GM21576 (cell line): Measurements from ENCODE around the gene DYSF.
"Not testable (repeated sequence)": the region's sequence is repeated elsewhere in the genome, so short reads cannot be mapped to it uniquely, and the experiment has no call there.

Experiments used
- ATAC-seq: cut with Tn5 transposase; IDR thresholded peaks from one replicate; pipeline ENCODE4 v1.9.1; 2021; ENCODE audit warnings: mild to moderate bottlenecking, moderate library complexity; ENCODE audit not compliant: unreplicated experiment

Gene DYSF

GRCh38 chr2:71633086-71633485 lies 179.7 kb downstream of the DYSF start:
- ATAC-seq: no peak

GRCh38 chr2:71634567-71634966 lies 181.2 kb downstream of the DYSF start:
- no peak for ATAC-seq

- no peak for ATAC-seq
Measured at GRCh38 chr2:71635798-71636197, 182.4 kb downstream of the DYSF start.

- no peak for ATAC-seq
Measured at GRCh38 chr2:71637168-71637567, 183.8 kb downstream of the DYSF start.

GRCh38 chr2:71637736-71638135 lies 184.4 kb downstream of the DYSF start:
- ATAC-seq: no peak

- no peak for ATAC-seq
Measured at GRCh38 chr2:71639735-71640134, 186.4 kb downstream of the DYSF start.

- ATAC-seq: no peak
Measured at GRCh38 chr2:71640489-71640888, 187.1 kb downstream of the DYSF start.

GRCh38 chr2:71643674-71644357 lies 190.5 kb downstream of the DYSF start:
- ATAC-seq: no peak

GRCh38 chr2:71646028-71646427 lies 192.7 kb downstream of the DYSF start:
- no peak for ATAC-seq

GRCh38 chr2:71647356-71647755 lies 194.0 kb downstream of the DYSF start:
- ATAC-seq: no peak

GRCh38 chr2:71655498-71655897 lies 202.1 kb downstream of the DYSF start:
- no peak for ATAC-seq

GRCh38 chr2:71658256-71658655 lies 204.9 kb downstream of the DYSF start:
- not testable (repeated sequence) for ATAC-seq

- no peak for ATAC-seq
Measured at GRCh38 chr2:71658771-71659170, 205.4 kb downstream of the DYSF start.

GRCh38 chr2:71659868-71660518 lies 206.6 kb downstream of the DYSF start:
- no peak for ATAC-seq

GRCh38 chr2:71661782-71662181 lies 208.4 kb downstream of the DYSF start:
- ATAC-seq: no peak

- no peak for ATAC-seq
Measured at GRCh38 chr2:71662665-71663394, 209.5 kb downstream of the DYSF start.

GRCh38 chr2:71664161-71664560 lies 210.8 kb downstream of the DYSF start:
- no peak for ATAC-seq

GRCh38 chr2:71665168-71666093 lies 212.1 kb downstream of the DYSF start:
- ATAC-seq: no peak

GRCh38 chr2:71666094-71666474 lies 212.7 kb downstream of the DYSF start:
- no peak for ATAC-seq

- no peak for ATAC-seq
Measured at GRCh38 chr2:71667256-71668182, 214.2 kb downstream of the DYSF start.
